H1 (cell line): ENCODE data around the gene MORC4. TPM values are rescaled to one million over a fixed set of nuclear protein-coding genes. Genes with fewer than 3 reads are reported as not detected.

Experiments used
- BACH1 ChIP-seq: IDR thresholded peaks from 2 replicates; pipeline ENCODE4 v1.6.1; 2012; ENCODE audit warnings: low read length, improper control_type of control experiment
- CHD7 ChIP-seq: fragments of 300-600 bp; sonication (generic); IDR thresholded peaks from 2 replicates; pipeline ENCODE4 v1.7.1; 2012; ENCODE audit warnings: low read length, moderate library complexity, mild to moderate bottlenecking, inconsistent platforms; ENCODE audit not compliant: insufficient replicate concordance
- JUN ChIP-seq: IDR thresholded peaks from 2 replicates; pipeline ENCODE4 v1.6.1; 2011; ENCODE audit warnings: low read depth, mild to moderate bottlenecking, improper control_type of control experiment, low read length
- KDM4A ChIP-seq: IDR thresholded peaks from one replicate; pipeline ENCODE4 v1.7.1; 2012; ENCODE audit warnings: low read depth, mild to moderate bottlenecking, moderate library complexity, low read length, inconsistent platforms; ENCODE audit not compliant: severe bottlenecking
- RXRA ChIP-seq: IDR thresholded peaks from 2 replicates; pipeline ENCODE4 v1.6.1; 2011; ENCODE audit warnings: low read depth, mild to moderate bottlenecking, low read length, moderate library complexity; ENCODE audit not compliant: insufficient read depth
- TAF1 ChIP-seq: IDR thresholded peaks from 2 replicates; pipeline ENCODE4 v1.6.1; 2011; ENCODE audit warnings: mild to moderate bottlenecking, low read depth, low read length
- polyA plus RNA-seq, 7 experiments: library from polyadenylated mRNA; depleted of rRNA in 3 of 7; stranded (reverse) in 5 of 7; unstranded in 2 of 7; fragments of >200 nt in 5 of 7; fragments of 200-250 nt in 2 of 7; gene quantifications; 1 replicate in 5 of 7; 2 replicates in 1 of 7; 4 replicates in 1 of 7; pipeline versions ENCODE4 v1.2.1 to v1.2.3, GENCODE V29; 2011 to 2013; ENCODE audit warnings: missing spikeins in 2 of 7, mixed read lengths in 2 of 7
- total RNA-seq: library from RNA; stranded (reverse); fragmentation: NEBNext Ultra II Directional; extraction: Animal tissue kit (Norgen Biotek cat#: 25700); gene quantifications from 2 replicates; pipeline ENCODE4 v1.2.1, GENCODE V29; 2021

The MORC4 gene
- total and polyA plus RNA-seq, 2 of the 8 experiments (the other 6 are each of a cell fraction or from before 2014, with no cell fraction given), result 1.4 to 2.5 TPM

GRCh38 chrX:106987488-106987887 is 12.5 kb downstream of the MORC4 start (continued):
- TF ChIP-seq TAF1, result no peak
- no peak for TF ChIP-seq JUN
- TF ChIP-seq BACH1, result no peak
- TF ChIP-seq CHD7, result no peak
- no peak for TF ChIP-seq KDM4A
- TF ChIP-seq RXRA, result no peak
